HFFc6 (cell line): Measurements from ENCODE around the gene PDE4D. TPM values are rescaled to one million over a fixed set of nuclear protein-coding genes. Genes with fewer than 3 reads are reported as not detected.
"Not testable (repeated sequence)": the region's sequence is repeated elsewhere in the genome, so short reads cannot be mapped to it uniquely, and the experiment has no call there.

Experiments
- DNase-seq: peaks from one replicate; pipeline ENCODE4 v3.0.0-alpha.2; 2018
- H3K27ac Mint-ChIP-seq: 2 replicates; pipeline ENCODE4 v1.8.0; 2020; ENCODE audit warnings: mild to moderate bottlenecking, mixed read lengths
- H3K27me3 Mint-ChIP-seq: 2 replicates; pipeline ENCODE4 v1.8.0; 2021; ENCODE audit warnings: mild to moderate bottlenecking, moderate library complexity, mixed read lengths; ENCODE audit not compliant: insufficient read depth
- H3K36me3 Mint-ChIP-seq: 2 replicates; pipeline ENCODE4 v1.8.0; 2021; ENCODE audit warnings: low read depth, mixed read lengths
- H3K4me1 Mint-ChIP-seq: 2 replicates; pipeline ENCODE4 v1.8.0; 2020; ENCODE audit warnings: low read depth, mixed read lengths
- H3K4me3 Mint-ChIP-seq: 2 replicates; pipeline ENCODE4 v1.8.0; 2020; ENCODE audit warnings: mild to moderate bottlenecking, moderate library complexity, mixed read lengths
- H3K9me3 Mint-ChIP-seq: 2 replicates; pipeline ENCODE4 v1.8.0; 2020; ENCODE audit warnings: mild to moderate bottlenecking, mixed read lengths
- total RNA-seq, 6 experiments: library from RNA; stranded (reverse); fragmentation: NEBNext Ultra II Directional; extraction: Animal tissue kit (Norgen Biotek cat#: 25700); gene quantifications; 2 replicates in 1 of 6; 3 replicates in 5 of 6; pipeline ENCODE4 v1.2.3, GENCODE V29; 2021
- TF ChIP-seq, protein P1 (sequence below): fragments of 200-600 bp; sonication (generic); IDR thresholded peaks from 2 replicates; pipeline ENCODE4 v1.5.0; 2021; ENCODE audit warnings: antibody characterized with exemption, mild to moderate bottlenecking

The PDE4D gene
- total RNA-seq, 6 experiments from 2014 or later = 1.8 to 7.3 (median 6.2) TPM

DNA sequence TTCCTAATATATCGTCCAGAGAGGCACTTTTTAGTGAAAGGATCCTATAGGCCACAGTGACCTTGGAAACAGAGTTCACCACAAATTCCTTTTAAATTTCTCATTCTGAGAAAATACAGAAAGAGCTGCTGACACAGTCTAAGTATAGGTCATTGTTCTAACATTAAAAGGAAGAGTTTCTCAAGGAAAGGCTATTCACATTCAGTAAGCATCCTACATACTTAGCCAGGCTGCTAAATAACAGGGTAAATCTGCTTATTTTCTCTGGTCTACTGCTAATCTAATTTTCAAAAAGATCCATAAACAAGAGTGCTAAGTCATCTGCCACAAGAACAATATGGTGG lies 313.7 kb downstream of the PDE4D start:
- Mint-ChIP-seq H3K27ac (no peak overlapping the region), H3K4me3 (no peak overlapping the region), H3K4me1 (no peaks in the 10 kb centered on the region), H3K27me3 (peaks cover 5% of the 10 kb centered on the region; the same call in 1 of the 2 replicates), H3K9me3 (no peaks in the 10 kb centered on the region), H3K36me3 (no peaks in the 10 kb centered on the region)
- TF ChIP-seq, protein P1, sequence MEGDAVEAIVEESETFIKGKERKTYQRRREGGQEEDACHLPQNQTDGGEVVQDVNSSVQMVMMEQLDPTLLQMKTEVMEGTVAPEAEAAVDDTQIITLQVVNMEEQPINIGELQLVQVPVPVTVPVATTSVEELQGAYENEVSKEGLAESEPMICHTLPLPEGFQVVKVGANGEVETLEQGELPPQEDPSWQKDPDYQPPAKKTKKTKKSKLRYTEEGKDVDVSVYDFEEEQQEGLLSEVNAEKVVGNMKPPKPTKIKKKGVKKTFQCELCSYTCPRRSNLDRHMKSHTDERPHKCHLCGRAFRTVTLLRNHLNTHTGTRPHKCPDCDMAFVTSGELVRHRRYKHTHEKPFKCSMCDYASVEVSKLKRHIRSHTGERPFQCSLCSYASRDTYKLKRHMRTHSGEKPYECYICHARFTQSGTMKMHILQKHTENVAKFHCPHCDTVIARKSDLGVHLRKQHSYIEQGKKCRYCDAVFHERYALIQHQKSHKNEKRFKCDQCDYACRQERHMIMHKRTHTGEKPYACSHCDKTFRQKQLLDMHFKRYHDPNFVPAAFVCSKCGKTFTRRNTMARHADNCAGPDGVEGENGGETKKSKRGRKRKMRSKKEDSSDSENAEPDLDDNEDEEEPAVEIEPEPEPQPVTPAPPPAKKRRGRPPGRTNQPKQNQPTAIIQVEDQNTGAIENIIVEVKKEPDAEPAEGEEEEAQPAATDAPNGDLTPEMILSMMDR = no peak
- DNase-seq = no peak

DNA sequence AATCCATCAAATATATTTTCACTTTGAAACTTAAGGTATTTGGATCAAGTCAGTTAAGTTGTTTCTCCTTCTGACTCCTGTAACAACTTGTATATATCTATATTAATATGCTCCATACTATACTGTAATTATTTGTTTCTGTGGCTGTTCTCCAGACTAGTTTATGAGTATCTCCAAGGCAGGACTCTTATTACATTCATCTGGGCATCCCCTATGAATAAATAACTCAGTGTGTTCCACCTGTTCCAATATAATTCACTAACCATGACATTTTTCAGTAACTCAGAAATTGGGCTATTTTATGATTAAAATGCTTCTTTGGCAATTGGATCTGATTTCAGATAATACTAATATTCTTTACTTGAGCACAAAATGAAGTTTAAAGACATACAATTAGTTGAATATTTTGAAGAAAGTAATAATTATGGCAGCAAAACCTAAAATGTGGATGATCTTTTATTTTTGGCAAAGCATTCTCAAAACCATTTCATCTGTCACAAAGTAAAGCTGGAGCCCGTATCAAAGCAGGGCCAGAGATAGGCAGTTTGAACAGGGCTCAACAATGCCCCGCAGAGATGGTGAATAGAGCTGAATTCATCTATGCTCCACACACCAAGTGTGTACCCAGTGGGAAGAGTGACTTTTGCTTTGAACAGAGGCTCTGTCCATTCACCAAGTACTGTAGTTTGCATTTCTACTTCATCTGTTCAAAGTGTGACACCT lies 314.3 kb downstream of the PDE4D start:
- H3K9me3 Mint-ChIP-seq = no peaks in the 10 kb centered on the region
- TF ChIP-seq, protein P1 = no peak
- no peak overlapping the region for H3K4me3 Mint-ChIP-seq
- peaks cover 5% of the 10 kb centered on the region; the same call in 1 of the 2 replicates for H3K27me3 Mint-ChIP-seq
- no peak for DNase-seq
- no peaks in the 10 kb centered on the region for H3K36me3 Mint-ChIP-seq
- H3K27ac Mint-ChIP-seq = no peak overlapping the region
- no peaks in the 10 kb centered on the region for H3K4me1 Mint-ChIP-seq

DNA sequence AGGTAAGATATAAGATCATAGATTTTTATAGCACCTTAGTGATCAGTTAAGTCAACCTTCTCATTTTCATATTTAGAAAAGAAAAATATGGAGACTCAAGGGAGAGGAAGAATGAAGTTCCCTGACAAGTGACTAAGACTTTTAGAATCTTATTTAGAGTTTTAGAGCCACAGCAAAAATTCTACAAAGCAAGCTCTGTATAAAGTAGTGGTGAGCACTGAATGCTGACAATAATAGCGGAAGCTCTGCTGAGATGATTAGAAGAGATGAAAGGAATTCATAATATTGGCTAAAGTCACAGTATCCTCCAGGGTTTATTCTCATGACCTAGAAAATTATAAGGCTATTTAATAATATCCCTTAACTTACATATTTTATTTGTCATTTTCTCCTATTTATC lies 316.0 kb downstream of the PDE4D start:
- DNase-seq = no peak
- TF ChIP-seq, protein P1 = no peak
- Mint-ChIP-seq H3K9me3 (no peaks in the 10 kb centered on the region), H3K27ac (no peak overlapping the region), H3K36me3 (no peaks in the 10 kb centered on the region), H3K4me1 (no peaks in the 10 kb centered on the region), H3K27me3 (no peaks in the 10 kb centered on the region; the same call in 1 of the 2 replicates), H3K4me3 (no peak overlapping the region)

DNA sequence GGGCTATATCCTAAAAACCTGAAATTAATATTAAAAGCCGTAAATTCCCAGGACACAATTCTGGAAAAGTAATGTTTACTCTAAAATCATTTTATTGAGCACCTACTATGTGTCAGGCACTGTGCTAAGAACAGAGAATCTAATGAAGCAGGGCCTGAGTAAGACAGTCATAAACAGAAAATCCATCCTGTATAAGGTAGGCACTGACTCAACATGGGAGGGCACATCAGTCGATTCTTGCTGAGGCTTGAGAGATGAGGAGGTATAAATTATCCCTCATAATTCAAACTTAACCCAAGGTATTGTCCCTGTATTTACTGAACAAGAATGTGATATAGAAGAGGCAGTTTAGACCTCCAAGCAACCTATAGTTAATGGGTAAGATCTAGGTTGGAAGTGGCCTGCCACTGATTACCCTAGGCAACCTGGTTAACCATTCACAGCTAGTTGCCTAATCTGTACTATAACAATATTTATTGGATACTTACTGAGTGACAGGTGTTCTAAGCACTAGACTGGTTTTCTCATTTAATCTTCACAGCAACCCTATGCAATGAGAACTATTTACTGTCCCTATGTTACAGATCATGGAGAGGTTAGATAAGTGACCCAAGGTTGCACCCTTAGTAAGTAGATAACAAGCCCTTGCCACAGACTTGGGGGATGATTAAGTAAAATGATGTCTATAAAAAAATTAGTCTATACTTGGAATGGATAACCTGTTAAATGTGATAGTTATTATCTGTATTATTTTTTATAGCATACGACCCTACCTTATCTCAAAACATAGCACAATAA lies 317.7 kb downstream of the PDE4D start:
- no peaks in the 10 kb centered on the region for H3K4me1 Mint-ChIP-seq
- H3K9me3 Mint-ChIP-seq = no peaks in the 10 kb centered on the region
- no peaks in the 10 kb centered on the region; the same call in 1 of the 2 replicates for H3K27me3 Mint-ChIP-seq
- no peak overlapping the region for H3K27ac Mint-ChIP-seq
- H3K4me3 Mint-ChIP-seq = no peak overlapping the region
- no peak for DNase-seq
- TF ChIP-seq, protein P1 = no peak
- H3K36me3 Mint-ChIP-seq = no peaks in the 10 kb centered on the region

DNA sequence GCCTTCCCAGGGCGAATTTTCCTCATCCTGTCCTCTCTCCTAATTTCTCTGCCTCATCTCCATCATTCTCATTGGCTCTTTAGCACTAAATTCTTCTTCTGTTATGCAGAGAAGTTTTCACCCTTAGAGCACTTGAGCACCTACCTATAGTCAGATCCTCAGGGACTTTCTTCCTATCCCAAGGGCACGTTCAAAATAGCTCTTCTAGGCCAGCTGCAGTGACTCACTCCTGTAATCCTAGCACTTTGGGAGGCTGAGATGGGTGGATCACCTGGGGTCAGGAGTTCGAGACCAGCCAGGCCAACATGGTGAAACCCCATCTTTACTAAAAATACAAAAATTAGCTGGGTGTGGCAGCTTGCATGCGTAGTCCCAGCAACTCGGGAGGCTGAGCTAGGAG lies 320.0 kb downstream of the PDE4D start:
- not testable (repeated sequence) for H3K4me3 Mint-ChIP-seq, H3K9me3 Mint-ChIP-seq, H3K4me1 Mint-ChIP-seq, H3K36me3 Mint-ChIP-seq, DNase-seq, H3K27me3 Mint-ChIP-seq, H3K27ac Mint-ChIP-seq

DNA sequence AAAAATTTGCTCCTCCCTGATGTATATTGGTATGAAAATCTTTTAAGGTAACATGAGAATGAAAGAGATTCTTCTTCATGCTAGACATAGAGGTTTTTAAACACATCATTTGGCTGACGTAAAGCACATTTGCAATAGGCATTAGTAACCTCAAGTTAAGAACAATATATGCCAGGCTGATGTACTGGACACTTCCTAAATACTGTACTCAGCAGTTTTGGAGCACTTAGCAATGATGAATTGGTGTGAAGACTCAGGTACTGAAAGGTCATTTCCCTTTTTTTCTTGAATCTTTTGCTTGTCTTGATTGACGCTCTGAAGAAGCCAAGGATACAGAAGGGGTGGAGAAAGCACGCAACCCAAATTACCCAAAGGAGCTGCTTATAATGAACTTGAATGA lies 322.5 kb downstream of the PDE4D start:
- Mint-ChIP-seq H3K27me3 (peaks cover 4% of the 10 kb centered on the region; the same call in 1 of the 2 replicates), H3K4me3 (no peak overlapping the region), H3K27ac (no peak overlapping the region), H3K9me3 (no peaks in the 10 kb centered on the region), H3K4me1 (no peaks in the 10 kb centered on the region), H3K36me3 (no peaks in the 10 kb centered on the region)
- TF ChIP-seq, protein P1 = no peak
- no peak for DNase-seq
